NT2/D1 (cell line): ENCODE data around the gene ZCCHC2.

Experiments
- SUZ12 ChIP-seq: IDR thresholded peaks from 2 replicates; pipeline ENCODE4 v1.6.1; 2011; ENCODE audit not compliant: insufficient read length, insufficient read depth; ENCODE audit errors: extremely low read depth
- YY1 ChIP-seq: IDR thresholded peaks from 2 replicates; pipeline ENCODE4 v1.6.1; 2011; ENCODE audit not compliant: insufficient read length, insufficient read depth

DNA sequence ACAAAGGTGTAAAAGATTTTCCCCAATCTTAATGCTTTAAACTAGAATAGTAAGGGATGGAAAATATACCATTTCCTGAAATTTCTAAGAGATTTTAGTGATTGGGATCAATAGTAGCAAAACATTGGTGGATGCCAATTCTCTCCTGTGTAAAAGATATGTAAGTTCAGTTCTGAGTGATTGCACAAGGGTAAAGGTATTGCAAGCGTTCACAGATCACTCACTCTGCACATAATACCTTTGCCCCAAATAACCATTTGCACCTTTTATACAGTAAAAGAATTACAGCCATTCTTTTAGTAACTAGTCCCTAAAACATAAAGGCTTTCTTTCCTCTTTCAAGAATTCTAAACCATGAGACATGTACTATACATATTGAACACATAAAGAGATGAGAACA lies 13.0 kb upstream of the ZCCHC2 start:
- TF ChIP-seq YY1 (no peak), SUZ12 (no peak)
